Activated CD8-positive, alpha-beta memory T cell treated with anti-CD3 and anti-CD28 coated beads, Interleukin-2, amount 10 ng/mL, durations not matched to agents 7 days and 5 days (primary cell): ENCODE measurements around the gene SREBF1. TPM values are rescaled to one million over a fixed set of nuclear protein-coding genes. Genes with fewer than 3 reads are reported as not detected.
A peak's percentile ranks its signal among the peaks of the same experiment; 100 is the strongest.

Experiments
- ATAC-seq: fragments of 150-1000 bp; cut with Tn5 transposase; one replicate; pipeline ENCODE4 v1.10.0; 2021; ENCODE audit warnings: moderate library complexity
- CTCF ChIA-PET: fragments of 350-600 bp; sonication (Branson Sonifier 250); formaldehyde crosslinking; loops from one replicate; lab custom pipeline; 2021; ENCODE audit warnings: antibody characterized with exemption; lab: Charles Lee
- DNase-seq: peaks from one replicate; pipeline ENCODE4 v3.0.0-alpha.2; 2020
- H3K27ac Mint-ChIP-seq: one replicate; pipeline ENCODE4 v1.8.0; 2021; ENCODE audit warnings: mild to moderate bottlenecking, mixed read lengths
- H3K27me3 Mint-ChIP-seq: one replicate; pipeline ENCODE4 v1.8.0; 2021; ENCODE audit warnings: mixed read lengths
- H3K36me3 Mint-ChIP-seq: one replicate; pipeline ENCODE4 v1.8.0; 2021; ENCODE audit warnings: mild to moderate bottlenecking, mixed read lengths
- H3K4me1 Mint-ChIP-seq: one replicate; pipeline ENCODE4 v1.8.0; 2021; ENCODE audit warnings: mixed read lengths
- H3K4me3 Mint-ChIP-seq: one replicate; pipeline ENCODE4 v1.8.0; 2021; ENCODE audit warnings: mild to moderate bottlenecking, moderate library complexity, mixed read lengths
- H3K9me3 Mint-ChIP-seq: one replicate; pipeline ENCODE4 v1.8.0; 2022; ENCODE audit warnings: low read depth, mixed read lengths
- total RNA-seq, 2 experiments: library from RNA; stranded (reverse); gene quantifications; one replicate each; pipeline ENCODE4 v1.2.3, GENCODE V29; 2021

The SREBF1 gene
- total RNA-seq, 2 experiments from 2014 or later, result 90.6 to 184 TPM

DNA sequence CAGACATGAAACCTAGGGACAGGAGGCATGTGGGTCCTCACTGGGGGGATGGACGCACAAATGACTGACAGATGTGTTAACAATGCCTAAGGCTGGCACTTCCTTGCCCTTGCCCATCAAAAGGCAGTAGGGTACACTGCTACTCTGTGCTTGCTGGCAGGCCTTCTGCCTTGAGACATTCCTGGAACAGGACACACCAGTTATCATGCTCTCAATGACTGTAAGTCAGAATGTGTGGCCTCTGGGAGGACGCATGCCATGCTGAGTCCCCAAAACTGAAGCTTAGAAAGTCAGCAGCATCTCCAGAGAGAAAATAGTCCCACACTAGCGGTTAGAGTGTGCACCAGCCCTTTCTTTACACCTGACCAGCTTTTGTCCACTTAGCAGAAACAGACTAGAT is 16.1 kb upstream of the SREBF1 start:
- H3K27me3 Mint-ChIP-seq, result peaks cover 2% of the 10 kb centered on the region
- H3K4me3 Mint-ChIP-seq, result no peak overlapping the region
- no peak for DNase-seq
- H3K9me3 Mint-ChIP-seq, result no peaks in the 10 kb centered on the region
- H3K4me1 Mint-ChIP-seq, result peaks cover 83% of the 10 kb centered on the region
- H3K27ac Mint-ChIP-seq, result peak overlapping the region; percentile 91
- CTCF ChIA-PET, result interaction anchor here (0.9 to 4.5 kb wide), 9 partner anchors 10 to 172 kb away, joined by 3 to 34 read pairs (median 6); partner anchors contain the start of genes RAI1 and SREBF1
- H3K36me3 Mint-ChIP-seq, result no peaks in the 10 kb centered on the region
- ATAC-seq, result no peak

DNA sequence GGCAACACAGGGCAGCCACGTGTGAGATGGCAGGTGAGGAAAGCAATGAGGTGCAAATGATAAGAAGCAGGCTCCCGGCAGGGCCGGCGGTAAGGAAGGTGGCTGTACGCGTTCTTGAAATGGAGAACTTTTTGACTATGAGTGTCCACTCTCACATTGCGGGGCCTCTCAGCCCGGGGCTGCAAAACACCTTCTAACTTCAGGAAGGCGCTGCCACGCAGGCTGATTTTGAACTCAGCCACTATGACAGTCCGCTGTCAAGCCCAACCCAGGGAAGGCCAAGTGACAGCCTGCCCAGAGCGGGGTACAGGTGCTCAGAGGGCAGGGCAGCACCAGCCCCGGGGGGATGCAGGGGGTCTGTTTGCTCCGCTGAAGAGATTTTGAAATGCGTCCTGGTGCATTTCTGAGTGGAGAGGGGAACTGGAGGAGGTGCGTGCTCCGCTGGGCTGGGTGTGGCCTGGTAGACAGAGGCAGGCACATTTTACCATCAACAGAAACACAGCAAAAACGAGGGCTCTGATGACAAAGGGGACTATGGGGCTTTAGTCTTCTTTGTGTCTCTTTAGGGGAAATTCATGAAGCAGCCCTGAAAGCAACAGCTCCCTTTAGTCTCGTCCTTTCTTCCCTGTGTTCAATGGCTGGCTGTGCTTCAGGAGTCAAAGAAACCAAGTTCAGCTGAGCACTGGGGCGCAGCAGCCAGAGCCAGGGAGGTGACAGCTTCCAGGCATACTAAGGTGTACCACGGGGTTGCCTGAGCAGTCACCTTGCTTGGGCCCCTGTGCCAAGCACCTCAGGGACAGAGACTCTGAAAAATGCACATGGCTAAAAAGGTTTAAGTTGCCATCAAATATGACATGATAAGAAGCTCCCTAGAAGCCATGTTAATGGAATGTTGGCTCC is 14.6 kb upstream of the SREBF1 start:
- ATAC-seq (no peak), DNase-seq (peak; percentile 38)
- no peak overlapping the region for H3K4me3 Mint-ChIP-seq
- no peaks in the 10 kb centered on the region for H3K9me3 Mint-ChIP-seq
- peak overlapping the region; percentile 94 for H3K27ac Mint-ChIP-seq
- peaks cover 90% of the 10 kb centered on the region for H3K4me1 Mint-ChIP-seq
- CTCF ChIA-PET, result interaction anchor here (0.6 to 2.7 kb wide), 8 partner anchors 9 to 68 kb away, joined by 3 to 20 read pairs (median 4); partner anchors contain the start of gene SREBF1
- H3K27me3 Mint-ChIP-seq, result no peaks in the 10 kb centered on the region
- H3K36me3 Mint-ChIP-seq, result no peaks in the 10 kb centered on the region

DNA sequence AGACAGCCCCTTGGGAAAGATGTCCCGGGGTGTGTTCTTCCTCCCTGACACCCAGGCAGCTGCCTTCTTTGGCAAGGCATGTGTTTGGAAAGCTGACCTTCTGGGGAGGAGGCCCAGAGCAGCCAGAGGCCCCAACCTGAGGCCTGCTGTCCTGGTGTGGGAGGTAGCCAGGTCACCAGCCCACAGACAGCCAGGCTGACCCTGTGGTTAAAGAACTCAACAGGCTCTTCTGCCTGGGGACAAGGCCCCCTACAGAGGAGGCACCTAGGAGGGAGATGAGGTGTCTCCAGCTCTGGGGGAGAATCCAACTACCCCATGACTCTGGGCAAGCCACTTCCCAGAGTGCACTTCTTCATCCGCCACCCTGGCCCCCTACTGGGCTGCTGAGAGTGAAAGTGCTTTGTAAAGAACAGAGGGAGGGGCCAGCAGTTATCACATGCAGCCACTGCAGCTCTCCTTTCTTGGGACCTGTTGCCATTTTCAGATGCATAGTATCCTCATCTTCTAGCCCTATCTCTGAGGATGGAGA is 13.1 kb upstream of the SREBF1 start:
- ATAC-seq (peak; percentile 55), DNase-seq (peak; percentile 92)
- H3K9me3 Mint-ChIP-seq, result no peaks in the 10 kb centered on the region
- H3K27ac Mint-ChIP-seq, result peak overlapping the region; percentile 94
- no peaks in the 10 kb centered on the region for H3K36me3 Mint-ChIP-seq
- CTCF ChIA-PET, result interaction anchor here (0.9 to 2.7 kb wide), 15 partner anchors 8 to 459 kb away, joined by 3 to 20 read pairs (median 4); partner anchors contain the start of gene SREBF1
- H3K4me1 Mint-ChIP-seq, result peaks cover 75% of the 10 kb centered on the region
- H3K4me3 Mint-ChIP-seq, result no peak overlapping the region
- H3K27me3 Mint-ChIP-seq, result no peaks in the 10 kb centered on the region

DNA sequence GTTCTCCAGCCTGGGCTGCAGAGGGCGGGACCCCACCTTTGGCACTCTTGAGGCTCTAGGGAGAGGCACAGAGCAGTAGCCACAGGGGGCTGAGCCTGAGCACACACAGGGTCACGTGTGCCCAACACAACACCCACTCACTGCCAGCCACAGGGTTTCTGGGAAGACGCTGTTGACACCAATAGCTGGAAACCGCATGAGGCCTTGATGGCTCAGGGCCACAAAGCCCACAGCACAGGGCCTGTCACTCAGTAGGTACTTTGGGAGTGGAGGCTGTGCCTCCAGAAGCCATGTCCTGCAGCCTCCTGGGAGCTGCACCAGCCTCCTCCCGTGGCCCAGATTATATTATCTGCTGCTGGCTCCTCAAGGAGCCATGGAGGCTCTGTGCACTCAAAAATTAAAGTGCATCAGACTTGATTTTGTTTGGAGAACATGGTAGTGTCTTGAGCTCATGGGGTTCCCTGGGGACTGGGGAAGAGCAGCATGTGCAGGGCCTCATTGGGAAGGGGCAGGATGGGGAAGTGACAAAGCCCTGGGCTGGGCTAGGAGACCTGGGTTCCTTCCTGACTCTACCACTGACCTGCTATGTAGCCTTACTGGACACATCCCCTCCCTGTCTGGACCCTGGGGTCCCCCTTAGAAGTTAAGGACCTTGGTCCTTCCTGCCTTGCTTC is 12.5 kb upstream of the SREBF1 start:
- Mint-ChIP-seq H3K36me3 (no peaks in the 10 kb centered on the region), H3K4me1 (peaks cover 71% of the 10 kb centered on the region), H3K27me3 (no peaks in the 10 kb centered on the region), H3K27ac (peak overlapping the region; percentile 94), H3K9me3 (no peaks in the 10 kb centered on the region), H3K4me3 (peak overlapping the region; percentile 38)
- CTCF ChIA-PET, result interaction anchor here (0.9 to 2.7 kb wide), 15 partner anchors 8 to 458 kb away, joined by 3 to 20 read pairs (median 5); partner anchors contain the start of gene SREBF1
- ATAC-seq, result peak; percentile 86
- DNase-seq, result peak; percentile 97

DNA sequence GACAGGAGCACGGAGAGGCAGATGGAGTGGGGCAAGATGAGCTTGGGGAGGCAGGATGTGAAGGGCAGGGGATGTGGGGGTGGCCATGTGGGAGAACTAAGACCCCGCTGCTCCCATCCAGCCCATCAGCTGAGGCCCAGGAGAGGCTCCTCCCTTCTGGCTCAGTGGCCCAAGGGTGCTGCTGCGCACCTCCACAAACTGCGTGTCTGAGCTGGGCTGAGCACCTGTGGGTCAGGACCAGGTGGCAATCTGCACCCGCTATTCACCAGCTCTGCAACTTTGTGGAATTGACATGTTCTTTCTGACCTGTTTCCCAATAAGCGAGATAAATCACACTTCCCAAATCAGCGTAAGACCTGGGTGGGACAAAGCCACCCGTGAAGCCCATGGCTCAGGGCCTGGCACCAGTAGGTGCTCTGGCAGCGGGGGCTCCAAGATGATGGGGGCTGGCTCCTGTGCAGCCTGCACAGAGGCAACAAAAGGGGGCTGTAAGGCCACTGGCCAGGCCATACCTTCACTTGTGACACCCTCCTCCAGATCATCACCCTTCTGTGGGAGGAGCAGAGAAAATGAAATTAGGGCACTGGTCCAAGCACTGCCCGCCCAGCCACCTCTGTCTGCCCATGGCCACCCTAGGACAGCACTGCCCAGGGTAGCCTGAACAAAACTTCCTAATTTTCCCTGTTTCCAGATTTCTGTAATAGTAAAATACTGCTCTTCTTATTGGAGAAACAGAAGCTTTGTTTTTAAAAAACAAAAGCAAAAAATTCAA is 11.7 kb upstream of the SREBF1 start:
- peaks cover 64% of the 10 kb centered on the region for H3K4me1 Mint-ChIP-seq
- H3K4me3 Mint-ChIP-seq, result peak overlapping the region; percentile 38
- peak overlapping the region; percentile 94 for H3K27ac Mint-ChIP-seq
- H3K9me3 Mint-ChIP-seq, result no peaks in the 10 kb centered on the region
- H3K36me3 Mint-ChIP-seq, result no peaks in the 10 kb centered on the region
- no peaks in the 10 kb centered on the region for H3K27me3 Mint-ChIP-seq
- DNase-seq (no peak), ATAC-seq (no peak)
- CTCF ChIA-PET, result interaction anchor here (1.1 to 2.7 kb wide), 13 partner anchors 8 to 457 kb away, joined by 3 to 20 read pairs (median 5); partner anchors contain the start of gene SREBF1

DNA sequence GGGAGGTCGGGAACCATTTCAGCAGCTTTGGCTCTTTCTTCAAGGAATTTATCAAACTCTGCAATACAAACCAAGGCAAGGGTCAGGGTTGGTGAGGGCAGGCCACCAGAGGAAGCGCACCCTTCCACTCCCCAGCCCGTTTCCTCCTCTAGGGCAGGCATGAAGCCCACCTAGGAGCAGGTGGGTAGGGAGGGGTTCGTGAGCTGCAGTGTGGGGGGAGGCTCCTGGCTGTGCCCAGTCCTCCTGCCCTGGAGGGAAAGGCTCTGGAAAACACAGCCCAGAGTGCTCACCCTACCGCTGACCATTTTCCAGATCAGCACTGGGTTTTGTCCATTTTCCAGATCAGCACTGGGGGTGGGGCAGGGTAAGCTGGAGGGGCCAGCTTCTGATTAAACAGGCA is 10.9 kb upstream of the SREBF1 start:
- Mint-ChIP-seq H3K4me1 (peaks cover 56% of the 10 kb centered on the region), H3K36me3 (no peaks in the 10 kb centered on the region), H3K4me3 (no peak overlapping the region), H3K27me3 (no peaks in the 10 kb centered on the region), H3K27ac (no peak overlapping the region), H3K9me3 (no peaks in the 10 kb centered on the region)
- CTCF ChIA-PET, result interaction anchor here (1.1 to 2.3 kb wide), 4 partner anchors 11 to 35 kb away, joined by 3 to 7 read pairs (median 3); partner anchors contain the start of gene SREBF1
- DNase-seq (no peak), ATAC-seq (no peak)

DNA sequence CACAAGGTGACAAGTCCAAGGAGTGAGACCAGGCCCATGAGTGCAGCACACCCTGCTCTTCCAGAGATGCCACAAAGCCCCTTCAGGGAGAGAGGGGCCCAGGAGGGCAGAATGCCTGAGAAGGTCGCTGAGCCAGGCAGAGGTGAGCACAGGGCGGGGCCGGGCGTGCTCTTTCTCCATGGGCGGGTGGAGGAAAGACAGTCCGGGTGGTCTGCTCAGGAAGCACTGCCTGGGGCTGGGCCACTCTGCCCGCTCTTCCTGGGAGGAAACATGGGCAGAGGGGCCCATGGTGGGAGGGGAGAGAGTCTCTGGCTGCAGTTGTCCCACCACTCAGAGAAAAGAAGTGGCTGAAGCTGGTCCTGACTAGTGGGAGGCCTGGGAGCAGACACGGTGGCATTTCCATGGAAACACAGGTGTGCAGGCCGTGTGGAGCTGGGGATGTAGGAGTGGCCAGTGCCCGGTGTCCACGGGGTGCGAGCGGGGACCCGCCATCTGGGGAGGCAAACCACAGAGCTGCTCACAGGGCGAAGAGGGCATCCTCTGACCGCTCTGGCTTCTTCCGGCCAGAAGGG is 10.4 kb upstream of the SREBF1 start:
- peak overlapping the region; percentile 28 for H3K27ac Mint-ChIP-seq

DNA sequence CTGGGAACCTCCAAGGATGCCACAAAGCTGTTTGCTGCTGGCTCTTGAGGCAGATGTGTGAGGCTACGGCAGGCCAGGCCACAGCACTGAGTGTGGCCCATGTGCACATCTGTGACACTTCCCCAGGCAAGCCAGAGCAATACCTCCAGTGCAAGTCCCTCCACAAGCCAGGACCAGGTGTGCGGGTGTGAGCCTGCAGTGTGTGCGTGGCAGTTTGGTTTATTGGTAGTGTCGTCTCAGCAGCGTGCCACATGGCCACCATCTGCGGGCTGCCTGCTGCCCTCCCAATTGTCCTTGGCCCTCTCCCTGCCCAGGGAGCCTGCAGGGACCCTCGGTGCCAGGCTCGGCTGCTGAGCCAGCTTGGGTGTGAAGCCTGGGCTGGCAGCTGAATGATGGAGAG is 9.9 kb upstream of the SREBF1 start:
- Mint-ChIP-seq H3K9me3 (no peaks in the 10 kb centered on the region), H3K27ac (no peak overlapping the region), H3K4me3 (no peak overlapping the region), H3K4me1 (peaks cover 50% of the 10 kb centered on the region), H3K27me3 (no peaks in the 10 kb centered on the region), H3K36me3 (no peaks in the 10 kb centered on the region)
- DNase-seq (no peak), ATAC-seq (no peak)
- CTCF ChIA-PET, result no interaction called here

More for the DNA sequence above, 10.4 kb upstream of the SREBF1 start:
- ATAC-seq (no peak), DNase-seq (no peak)
- Mint-ChIP-seq H3K36me3 (no peaks in the 10 kb centered on the region), H3K27me3 (no peaks in the 10 kb centered on the region), H3K9me3 (no peaks in the 10 kb centered on the region), H3K4me3 (no peak overlapping the region), H3K4me1 (peaks cover 54% of the 10 kb centered on the region)
- CTCF ChIA-PET, result interaction anchor here (1.1 to 1.2 kb wide), 3 partner anchors 11 to 34 kb away, joined by 3 read pairs; partner anchors contain the start of gene SREBF1

DNA sequence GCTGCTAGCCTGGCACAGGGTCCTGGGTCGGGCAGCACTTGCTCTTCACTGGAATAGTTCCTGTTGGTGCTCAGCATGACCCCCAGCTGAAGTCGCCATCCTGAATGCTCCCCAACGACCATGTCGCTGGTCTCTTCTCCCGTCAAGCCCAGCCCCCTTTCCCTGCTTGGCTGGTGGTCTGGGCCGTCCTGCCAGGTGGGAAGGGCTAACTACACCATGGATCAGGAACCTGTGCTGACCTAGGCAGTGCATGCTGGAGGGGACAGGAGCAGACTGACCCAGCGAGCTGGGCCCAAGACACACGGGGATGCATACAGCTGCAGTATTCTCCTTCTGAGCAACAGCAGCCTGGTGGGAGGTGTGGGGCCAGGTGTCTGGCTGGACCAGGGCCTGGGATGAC is 9.2 kb upstream of the SREBF1 start:
- Mint-ChIP-seq H3K4me1 (peaks cover 49% of the 10 kb centered on the region), H3K36me3 (no peaks in the 10 kb centered on the region), H3K27ac (no peak overlapping the region), H3K4me3 (no peak overlapping the region), H3K27me3 (no peaks in the 10 kb centered on the region), H3K9me3 (no peaks in the 10 kb centered on the region)
- CTCF ChIA-PET, result interaction anchor here (0.6 to 1.1 kb wide), 2 partner anchors 9 to 20 kb away, joined by 3 to 7 read pairs; no protein-coding TSS in a partner anchor
- ATAC-seq (no peak), DNase-seq (no peak)

DNA sequence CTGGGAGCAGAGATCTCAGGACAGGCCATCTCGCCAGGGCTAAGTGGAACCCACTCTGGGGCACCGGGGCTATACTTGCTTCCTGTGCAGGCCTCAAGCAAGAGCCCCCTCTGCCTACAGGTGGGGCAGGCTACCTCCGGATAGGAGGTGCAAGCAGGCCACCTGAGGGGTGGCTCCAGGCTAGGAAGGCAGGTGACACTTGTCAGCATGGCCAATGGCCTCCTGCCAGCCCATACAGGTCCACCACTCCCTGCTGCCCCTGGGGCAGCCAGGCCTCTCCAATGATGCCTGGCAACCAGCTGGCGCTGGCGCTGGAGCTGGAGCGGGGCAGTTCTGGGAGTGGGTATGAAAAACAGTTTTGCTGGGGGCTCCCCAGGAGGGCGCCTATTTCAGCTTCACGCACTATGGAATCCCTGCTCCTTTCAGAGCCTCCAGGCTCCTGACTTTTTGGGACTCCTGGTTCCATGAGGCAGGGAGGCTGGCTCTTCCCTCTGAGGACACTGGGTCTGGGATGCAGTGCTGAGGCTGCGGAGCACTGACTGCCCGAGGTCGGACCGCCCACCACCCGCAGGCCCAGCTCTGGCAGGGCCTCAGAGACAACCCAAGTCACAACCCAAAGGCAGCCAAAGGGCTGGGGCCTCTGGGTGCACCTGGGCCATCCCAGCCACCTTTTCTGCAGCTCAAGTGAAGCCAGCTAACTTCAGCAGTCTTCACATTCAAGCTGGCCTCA is 8.4 kb upstream of the SREBF1 start:
- H3K36me3 Mint-ChIP-seq, result no peaks in the 10 kb centered on the region

DNA sequence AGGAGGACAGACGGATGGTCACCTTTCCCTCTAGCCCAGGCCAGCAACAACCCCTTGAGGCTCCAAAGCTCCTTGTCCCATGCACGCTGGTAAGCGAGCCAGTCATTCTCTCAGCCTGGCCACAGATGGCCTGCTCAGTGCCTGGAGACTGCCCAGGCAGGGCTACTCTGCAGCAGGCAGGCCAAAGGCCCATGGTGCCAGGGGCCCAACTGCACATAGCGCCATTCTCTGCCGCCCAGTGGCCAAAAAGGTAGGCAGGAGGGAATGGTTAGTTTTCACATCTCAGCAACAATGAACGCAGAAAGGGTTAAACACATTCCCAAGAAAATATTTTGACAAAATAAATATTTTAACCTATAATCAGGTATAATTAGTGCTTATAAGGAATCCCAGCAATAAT is 7.7 kb upstream of the SREBF1 start:
- Mint-ChIP-seq H3K27me3 (no peaks in the 10 kb centered on the region), H3K4me3 (no peak overlapping the region), H3K27ac (no peak overlapping the region), H3K4me1 (peaks cover 42% of the 10 kb centered on the region), H3K9me3 (no peaks in the 10 kb centered on the region), H3K36me3 (no peaks in the 10 kb centered on the region)
- CTCF ChIA-PET, result no interaction called here
- ATAC-seq (no peak), DNase-seq (no peak)

More for the DNA sequence above, 8.4 kb upstream of the SREBF1 start:
- H3K4me1 Mint-ChIP-seq, result peaks cover 45% of the 10 kb centered on the region
- no peak overlapping the region for H3K4me3 Mint-ChIP-seq
- no peaks in the 10 kb centered on the region for H3K27me3 Mint-ChIP-seq
- DNase-seq, result no peak
- CTCF ChIA-PET, result interaction anchor here (1.1 kb wide), 1 partner anchor 10 kb away, joined by 3 read pairs; no protein-coding TSS in a partner anchor
- no peak for ATAC-seq
- no peaks in the 10 kb centered on the region for H3K9me3 Mint-ChIP-seq
- no peak overlapping the region for H3K27ac Mint-ChIP-seq

DNA sequence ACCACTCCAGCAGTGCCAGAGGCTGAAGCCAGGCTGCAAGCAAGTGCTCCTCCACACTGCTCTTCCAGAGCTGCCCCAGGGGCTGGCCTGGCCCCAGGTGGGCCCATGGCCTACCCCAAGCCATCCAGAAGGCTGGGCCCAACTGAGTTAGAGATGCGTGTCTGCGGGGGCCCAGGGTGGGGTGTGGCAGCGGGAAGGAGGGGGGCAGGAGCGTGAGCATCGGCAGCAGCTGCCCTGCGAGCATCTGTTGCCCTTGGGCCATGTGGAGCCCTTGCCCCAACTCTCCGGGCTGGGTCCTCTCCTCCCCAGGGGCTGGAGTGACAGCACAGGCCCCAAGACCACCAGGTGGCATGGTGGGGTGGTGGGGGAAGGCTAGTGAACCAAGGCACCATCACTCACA is 7.3 kb upstream of the SREBF1 start:
- H3K9me3 Mint-ChIP-seq, result no peaks in the 10 kb centered on the region
- no peak overlapping the region for H3K4me3 Mint-ChIP-seq
- DNase-seq (no peak), ATAC-seq (no peak)
- no peaks in the 10 kb centered on the region for H3K27me3 Mint-ChIP-seq
- no peak overlapping the region for H3K27ac Mint-ChIP-seq
- peaks cover 42% of the 10 kb centered on the region for H3K4me1 Mint-ChIP-seq
- CTCF ChIA-PET, result no interaction called here
- no peaks in the 10 kb centered on the region for H3K36me3 Mint-ChIP-seq
